ENCODE measurements around the gene CABP1. TPM values are rescaled to one million over a fixed set of nuclear protein-coding genes. Genes with fewer than 3 reads are reported as not detected.

The CABP1 gene
- total RNA-seq, 6 experiments from 2014 or later, result 0.26 TPM; not detected in 5

DNA sequence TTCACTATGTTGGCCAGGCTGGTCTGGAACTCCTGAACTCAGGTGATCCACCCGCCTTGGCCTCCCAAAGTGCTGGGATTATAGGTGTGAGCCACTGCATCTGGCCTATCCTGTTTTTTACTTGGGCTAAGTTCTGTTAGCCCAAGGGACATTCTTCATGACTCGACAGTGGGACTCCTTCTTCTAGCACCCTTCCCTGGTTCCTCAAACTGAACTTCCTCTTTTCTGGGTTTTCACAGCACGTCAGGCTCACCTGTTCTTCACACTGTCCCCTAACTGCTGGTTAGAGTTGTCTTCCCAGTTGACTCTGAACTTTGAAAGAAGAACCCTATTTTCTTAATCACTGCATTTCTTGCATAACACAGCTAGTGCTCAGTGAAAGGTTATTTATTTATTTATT is 22.5 kb downstream of the CABP1 start:
- Histone ChIP-seq H3K27ac (no peak overlapping the region), H3K4me3 (no peak overlapping the region), H3K36me3 (no peaks in the 10 kb centered on the region), H3K27me3 (no peaks in the 10 kb centered on the region), H3K4me1 (no peaks in the 10 kb centered on the region), H3K9me3 (no peaks in the 10 kb centered on the region)
- 43% methylated on average over 2 of the region's 3 CpGs for WGBS (ENCODE audit: insufficient coverage, low coverage, low lambda C conversion rate, missing lambda C conversion rate)
- intact Hi-C loops (cut with DNase I), result no loop called here
- TF ChIP-seq CTCF (IDR thresholded peaks at IDR 0.05) (no peak), POLR2A (IDR thresholded peaks at IDR 0.05) (no peak)
- no peak for DNase-seq
- ATAC-seq, result no peak

DNA sequence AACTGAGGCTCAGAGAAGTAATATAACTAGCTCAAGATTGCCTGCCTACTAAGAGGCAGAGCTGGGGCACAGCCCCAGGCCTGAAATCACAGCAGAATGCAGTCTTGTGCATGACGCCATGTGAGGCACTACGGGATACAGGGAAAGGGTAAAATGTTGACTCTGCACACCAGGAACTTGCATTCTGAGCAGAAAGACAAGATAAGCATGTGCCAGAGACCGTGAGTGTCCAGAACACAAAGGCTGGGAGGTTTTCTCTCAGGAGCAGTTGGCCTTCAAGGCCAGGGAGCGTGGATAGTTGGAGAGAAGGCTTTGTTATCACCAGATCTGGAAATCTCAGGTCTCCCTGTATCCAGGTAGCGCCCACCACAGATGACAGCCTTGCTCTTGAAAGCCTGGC is 23.3 kb downstream of the CABP1 start:
- 43% methylated on average over 4 of the region's 5 CpGs for WGBS (ENCODE audit: insufficient coverage, low coverage, low lambda C conversion rate, missing lambda C conversion rate)
- no peaks in the 10 kb centered on the region for H3K27me3 ChIP-seq
- no peaks in the 10 kb centered on the region for H3K36me3 ChIP-seq
- H3K9me3 ChIP-seq, result no peaks in the 10 kb centered on the region
- no peak overlapping the region for H3K27ac ChIP-seq
- intact Hi-C loops (cut with DNase I), result no loop called here
- TF ChIP-seq POLR2A (IDR thresholded peaks at IDR 0.05) (no peak), CTCF (IDR thresholded peaks at IDR 0.05) (no peak)
- DNase-seq (no peak), ATAC-seq (no peak)
- no peak overlapping the region for H3K4me3 ChIP-seq
- no peaks in the 10 kb centered on the region for H3K4me1 ChIP-seq

- no peaks in the 10 kb centered on the region for H3K4me1 ChIP-seq
- intact Hi-C loops (cut with DNase I), result no loop called here
- no peaks in the 10 kb centered on the region for H3K9me3 ChIP-seq
- no peaks in the 10 kb centered on the region for H3K36me3 ChIP-seq
- no peaks in the 10 kb centered on the region for H3K27me3 ChIP-seq
- no peak for TF ChIP-seq POLR2A (IDR thresholded peaks at IDR 0.05)
- TF ChIP-seq CTCF (IDR thresholded peaks at IDR 0.05), result no peak
- WGBS (ENCODE audit: insufficient coverage, low coverage, low lambda C conversion rate, missing lambda C conversion rate), result 92% methylated on average over 2 of the region's 34 CpGs
- DNase-seq (no peak), ATAC-seq (peak in 1 of 4 donors; percentile 30)
- H3K27ac ChIP-seq, result no peak overlapping the region
- H3K4me3 ChIP-seq, result no peak overlapping the region
These were observed 26.4 kb downstream of the CABP1 start for GRCh38 chr12:120666571-120667390.

- no peak for TF ChIP-seq POLR2A (IDR thresholded peaks at IDR 0.05)
- no peak for TF ChIP-seq CTCF (IDR thresholded peaks at IDR 0.05)
- 76% methylated on average over 14 of the region's 20 CpGs for WGBS (ENCODE audit: insufficient coverage, low coverage, low lambda C conversion rate, missing lambda C conversion rate)
These were observed 27.9 kb downstream of the CABP1 start for GRCh38 chr12:120668091-120668867.

More at GRCh38 chr12:120668091-120668867, 27.9 kb downstream of the CABP1 start:
- no peak overlapping the region for H3K4me3 ChIP-seq
- no peak for ATAC-seq
- H3K36me3 ChIP-seq, result no peaks in the 10 kb centered on the region
- no peak for DNase-seq
- H3K4me1 ChIP-seq, result no peaks in the 10 kb centered on the region
- intact Hi-C loops (cut with DNase I), result no loop called here
- H3K9me3 ChIP-seq, result no peaks in the 10 kb centered on the region
- no peak overlapping the region for H3K27ac ChIP-seq
- H3K27me3 ChIP-seq, result no peaks in the 10 kb centered on the region
